Neutrophil (primary cell): ENCODE results near the gene CEL.
"Not testable (repeated sequence)": the region's sequence is repeated elsewhere in the genome, so short reads cannot be mapped to it uniquely, and the experiment has no call there.

ENCODE experiments used
- H3K27ac ChIP-seq: fragments of 200-600 bp; sonication (generic); 2 replicates; pipeline ENCODE4 v1.5.1; 2016; ENCODE audit warnings: mild to moderate bottlenecking, moderate library complexity
- H3K27me3 ChIP-seq: fragments of 200-600 bp; sonication (generic); 2 replicates; pipeline ENCODE4 v1.6.0; 2016; ENCODE audit warnings: mild to moderate bottlenecking
- H3K36me3 ChIP-seq: fragments of 200-600 bp; sonication (generic); 2 replicates; pipeline ENCODE4 v1.5.1; 2017
- H3K4me1 ChIP-seq, 2 experiments: fragments of 200-600 bp in 1 of 2; sonication (generic) in 1 of 2; 1 replicate in 1 of 2; 2 replicates in 1 of 2; pipeline versions ENCODE4 v1.5.1 to v1.6.1; 2013 to 2016; ENCODE audit warnings: low read depth in 1 of 2, low read length in 1 of 2, mild to moderate bottlenecking in 1 of 2, moderate library complexity in 1 of 2; ENCODE audit not compliant: control insufficient read depth in 1 of 2, insufficient read depth in 1 of 2
- H3K4me3 ChIP-seq, 2 experiments: fragments of 200-600 bp in 1 of 2; sonication (generic) in 1 of 2; 1 replicate in 1 of 2; 2 replicates in 1 of 2; pipeline ENCODE4 v1.5.1; 2013 to 2016; ENCODE audit warnings: low read depth in 1 of 2, low read length in 1 of 2, mild to moderate bottlenecking in 1 of 2, moderate library complexity in 1 of 2
- H3K9me3 ChIP-seq: fragments of 200-600 bp; sonication (generic); 2 replicates; pipeline ENCODE4 v1.5.1; 2016
- CTCF ChIP-seq: fragments of 200-600 bp; sonication (generic); IDR thresholded peaks from 2 replicates; pipeline ENCODE4 v1.5.1; 2016; ENCODE audit warnings: antibody characterized with exemption

CEL gene

DNA sequence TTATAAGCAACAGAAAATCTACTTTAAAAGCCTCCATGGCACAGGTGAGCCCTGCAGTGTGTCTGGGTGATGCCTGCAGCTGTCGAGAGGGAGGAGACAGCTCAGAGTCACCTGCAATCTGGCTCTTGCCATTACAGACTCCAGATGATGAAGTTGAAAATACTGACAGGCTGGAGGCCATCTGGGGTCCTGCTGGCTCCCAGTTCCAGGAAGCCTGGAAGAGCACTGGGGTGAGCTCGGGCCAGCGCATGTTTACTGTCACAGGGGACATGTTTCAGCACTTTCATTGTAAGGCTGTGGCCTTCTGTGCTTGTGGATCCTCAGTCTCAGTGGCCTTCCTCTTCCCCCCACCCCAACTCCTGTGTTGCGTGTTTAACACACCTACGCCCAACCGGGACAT, 28.4 kb downstream of the CEL start:
- H3K4me1 ChIP-seq: no peaks in the 10 kb centered on the region
- no peaks in the 10 kb centered on the region for H3K27me3 ChIP-seq
- no peak for TF ChIP-seq CTCF
- no peak overlapping the region for H3K4me3 ChIP-seq
- no peaks in the 10 kb centered on the region for H3K36me3 ChIP-seq
- H3K9me3 ChIP-seq: no peaks in the 10 kb centered on the region
- H3K27ac ChIP-seq: no peak overlapping the region

GRCh38 chr9:133090752-133091385, 29.1 kb downstream of the CEL start:
- Histone ChIP-seq H3K9me3 (no peaks in the 10 kb centered on the region), H3K27me3 (no peaks in the 10 kb centered on the region), H3K27ac (no peak overlapping the region), H3K36me3 (no peaks in the 10 kb centered on the region), H3K4me3 (no peak overlapping the region), H3K4me1 (no peaks in the 10 kb centered on the region)
- no peak for TF ChIP-seq CTCF

- H3K27me3 ChIP-seq, H3K4me1 ChIP-seq, H3K4me3 ChIP-seq, H3K36me3 ChIP-seq, H3K27ac ChIP-seq, H3K9me3 ChIP-seq: not testable (repeated sequence)
Measured at GRCh38 chr9:133094351-133094750, 32.6 kb downstream of the CEL start.

DNA sequence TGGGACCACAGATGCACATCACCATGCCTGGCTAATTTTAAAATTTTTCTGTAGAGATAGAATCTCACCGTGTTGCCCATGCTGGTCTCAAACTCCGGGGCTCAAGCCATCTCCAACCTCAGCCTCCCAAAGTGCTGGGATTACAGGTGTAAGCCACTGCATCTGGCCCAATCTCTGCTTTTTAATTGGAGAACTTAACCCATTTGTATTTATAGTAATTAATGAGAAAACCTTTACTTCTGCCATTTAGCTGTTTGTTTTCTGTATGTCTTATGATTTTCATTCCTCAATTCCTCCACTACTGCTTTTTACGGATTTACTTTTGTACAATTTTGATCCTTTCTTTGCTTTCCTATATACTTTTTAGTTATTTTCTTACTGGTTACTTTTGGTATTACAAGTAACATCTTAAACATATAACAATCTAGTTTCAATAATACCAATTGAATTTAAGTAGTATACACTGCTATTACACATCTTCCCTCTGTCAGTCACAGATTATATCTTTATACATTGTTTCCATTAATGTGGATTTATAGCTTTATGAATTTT, 33.1 kb downstream of the CEL start:
- no peaks in the 10 kb centered on the region for H3K27me3 ChIP-seq
- H3K4me1 ChIP-seq: no peaks in the 10 kb centered on the region
- H3K4me3 ChIP-seq: no peak overlapping the region
- TF ChIP-seq CTCF: no peak
- H3K9me3 ChIP-seq: no peaks in the 10 kb centered on the region
- no peak overlapping the region for H3K27ac ChIP-seq
- H3K36me3 ChIP-seq: no peaks in the 10 kb centered on the region

DNA sequence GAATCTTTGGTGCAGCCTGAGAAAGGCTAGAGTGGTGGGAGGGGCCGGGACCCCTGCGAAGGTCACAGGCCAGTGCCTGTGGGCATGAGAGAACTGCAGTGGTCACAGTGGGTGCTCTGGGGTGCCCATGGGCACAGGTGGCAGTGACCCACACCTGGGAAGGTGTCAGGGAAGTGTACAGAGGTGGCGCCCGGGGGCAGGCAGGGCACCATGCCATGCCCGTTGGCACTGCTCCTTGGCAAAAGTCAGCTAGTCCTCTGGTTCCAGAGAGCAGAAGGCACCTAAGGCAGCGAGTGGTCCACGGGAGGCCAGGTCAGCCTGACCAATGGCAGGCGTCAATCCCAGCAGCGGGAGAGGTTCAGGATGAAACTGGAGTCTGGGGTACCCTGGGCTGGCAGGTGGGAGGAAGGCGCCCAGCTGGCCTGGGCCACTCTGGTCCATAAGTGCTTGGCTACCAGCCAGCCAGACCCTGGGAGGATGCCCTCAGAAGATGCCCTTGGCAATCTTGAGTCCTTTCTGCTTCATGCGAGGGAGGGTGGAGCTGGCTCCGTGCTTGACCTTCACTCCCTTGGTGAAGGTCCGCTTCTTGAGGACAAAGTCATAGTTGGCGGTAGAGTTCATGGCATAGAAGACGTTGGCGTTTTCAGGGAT, 36.4 kb downstream of the CEL start:
- H3K36me3 ChIP-seq: peaks cover 3% of the 10 kb centered on the region

More for the DNA sequence above, 36.4 kb downstream of the CEL start:
- no peak for TF ChIP-seq CTCF
- H3K27me3 ChIP-seq: no peaks in the 10 kb centered on the region
- no peaks in the 10 kb centered on the region for H3K9me3 ChIP-seq
- H3K4me1 ChIP-seq: no peaks in the 10 kb centered on the region
- no peak overlapping the region for H3K4me3 ChIP-seq
- H3K27ac ChIP-seq: no peak overlapping the region
